ENCODE results near the gene FASTKD1.

DNA sequence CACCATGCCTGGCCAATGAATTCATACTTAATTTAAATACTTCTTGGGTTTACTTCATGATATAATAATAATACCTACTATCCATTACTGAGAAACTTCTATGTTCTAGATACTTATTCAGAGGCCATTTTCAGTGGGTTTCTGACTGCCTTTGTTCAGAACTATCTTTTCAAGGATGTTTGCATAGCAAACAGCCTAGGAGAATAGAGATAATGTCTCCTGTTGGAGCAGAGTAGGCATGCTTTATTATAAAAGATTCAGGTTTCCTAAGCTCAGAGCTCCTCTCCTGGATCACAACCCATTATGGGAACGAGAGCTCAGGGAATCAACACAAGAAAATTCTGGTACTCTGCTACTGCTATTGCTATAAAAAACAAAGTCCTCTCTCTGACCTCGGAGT is 11.1 kb downstream of the FASTKD1 start:
- no peak for TF ChIP-seq POLR2A (IDR thresholded peaks at IDR 0.05)
- no peak for TF ChIP-seq CTCF (IDR thresholded peaks at IDR 0.05)

Data from testis (tissue), 2 donors.